ENCODE results near the gene RGS5.
A peak's percentile ranks its signal among the peaks of the same experiment; 100 is the strongest.

Gene RGS5

DNA sequence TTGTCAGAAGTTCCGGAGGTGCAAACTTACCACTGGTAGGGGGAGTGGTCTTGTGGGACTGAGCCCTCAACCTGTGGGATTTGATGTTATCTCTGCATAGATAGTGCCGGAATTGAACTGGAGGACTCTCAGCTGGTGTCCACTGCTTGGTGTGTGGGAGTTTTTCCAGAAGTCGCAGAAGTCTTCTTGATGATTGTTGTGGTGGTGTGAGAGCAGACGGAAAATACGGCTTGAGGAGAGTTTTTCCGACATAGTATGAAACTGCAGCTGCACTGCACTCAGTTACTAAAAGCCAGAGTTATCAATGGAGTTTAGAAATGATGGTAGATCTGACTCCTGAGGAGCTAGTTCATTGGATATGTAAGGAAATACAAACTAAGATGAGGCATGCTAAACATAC, 14.9 kb downstream of the RGS5 start:
- no peak for ATAC-seq

DNA sequence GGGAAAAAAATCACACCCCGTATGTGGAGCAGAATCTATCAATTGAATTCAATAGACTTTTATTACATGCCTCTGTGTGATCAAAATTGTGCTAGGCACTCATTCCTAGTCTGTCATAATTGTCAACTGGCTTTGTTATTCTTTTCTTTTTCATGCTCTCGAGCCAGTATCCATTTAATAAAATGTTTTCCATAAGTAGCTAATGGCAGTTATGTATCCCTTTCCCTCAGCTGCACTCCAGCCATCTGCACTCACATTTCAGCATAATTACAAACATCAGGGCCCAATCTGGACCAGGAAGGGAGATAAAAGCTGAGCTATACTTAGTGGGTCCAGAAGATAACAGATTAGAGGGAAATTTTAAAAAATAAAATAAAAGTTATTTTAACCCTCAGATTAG, 15.9 kb downstream of the RGS5 start:
- ATAC-seq, result peak; percentile 55
- TF ChIP-seq SNAI2 (CRISPR knock-in tag; IDR thresholded peaks at IDR 0.05) (0 out of 2 replicates have a peak, but pooled peaks have one; percentile 29), OSR1 (CRISPR knock-in tag; IDR thresholded peaks at IDR 0.05) (no peak), ZFP30 (CRISPR knock-in tag; IDR thresholded peaks at IDR 0.05) (no peak; the same call in 1 of the 2 replicates), ZC3H10 (CRISPR knock-in tag; IDR thresholded peaks at IDR 0.05) (no peak), ZNF8 (CRISPR knock-in tag; IDR thresholded peaks at IDR 0.05) (peak; percentile 43), RARB (CRISPR knock-in tag; IDR thresholded peaks at IDR 0.05) (no peak), ZNF70 (CRISPR knock-in tag; IDR thresholded peaks at IDR 0.05) (0 out of 2 replicates have a peak, but pooled peaks have one; percentile 1), TOX (CRISPR knock-in tag; IDR thresholded peaks at IDR 0.05; ENCODE audit: borderline replicate concordance) (no peak), GLIS3 (CRISPR knock-in tag; IDR thresholded peaks at IDR 0.05) (peak; percentile 61; the same call in 1 of the 2 replicates)
- TF ChIP-seq, protein P1, sequence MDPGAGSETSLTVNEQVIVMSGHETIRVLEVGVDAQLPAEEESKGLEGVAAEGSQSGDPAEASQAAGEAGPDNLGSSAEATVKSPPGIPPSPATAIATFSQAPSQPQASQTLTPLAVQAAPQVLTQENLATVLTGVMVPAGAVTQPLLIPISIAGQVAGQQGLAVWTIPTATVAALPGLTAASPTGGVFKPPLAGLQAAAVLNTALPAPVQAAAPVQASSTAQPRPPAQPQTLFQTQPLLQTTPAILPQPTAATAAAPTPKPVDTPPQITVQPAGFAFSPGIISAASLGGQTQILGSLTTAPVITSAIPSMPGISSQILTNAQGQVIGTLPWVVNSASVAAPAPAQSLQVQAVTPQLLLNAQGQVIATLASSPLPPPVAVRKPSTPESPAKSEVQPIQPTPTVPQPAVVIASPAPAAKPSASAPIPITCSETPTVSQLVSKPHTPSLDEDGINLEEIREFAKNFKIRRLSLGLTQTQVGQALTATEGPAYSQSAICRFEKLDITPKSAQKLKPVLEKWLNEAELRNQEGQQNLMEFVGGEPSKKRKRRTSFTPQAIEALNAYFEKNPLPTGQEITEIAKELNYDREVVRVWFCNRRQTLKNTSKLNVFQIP (CRISPR knock-in tag; IDR thresholded peaks at IDR 0.05; ENCODE audit: borderline replicate concordance, low read depth), result no peak
- TF ChIP-seq, protein P2, sequence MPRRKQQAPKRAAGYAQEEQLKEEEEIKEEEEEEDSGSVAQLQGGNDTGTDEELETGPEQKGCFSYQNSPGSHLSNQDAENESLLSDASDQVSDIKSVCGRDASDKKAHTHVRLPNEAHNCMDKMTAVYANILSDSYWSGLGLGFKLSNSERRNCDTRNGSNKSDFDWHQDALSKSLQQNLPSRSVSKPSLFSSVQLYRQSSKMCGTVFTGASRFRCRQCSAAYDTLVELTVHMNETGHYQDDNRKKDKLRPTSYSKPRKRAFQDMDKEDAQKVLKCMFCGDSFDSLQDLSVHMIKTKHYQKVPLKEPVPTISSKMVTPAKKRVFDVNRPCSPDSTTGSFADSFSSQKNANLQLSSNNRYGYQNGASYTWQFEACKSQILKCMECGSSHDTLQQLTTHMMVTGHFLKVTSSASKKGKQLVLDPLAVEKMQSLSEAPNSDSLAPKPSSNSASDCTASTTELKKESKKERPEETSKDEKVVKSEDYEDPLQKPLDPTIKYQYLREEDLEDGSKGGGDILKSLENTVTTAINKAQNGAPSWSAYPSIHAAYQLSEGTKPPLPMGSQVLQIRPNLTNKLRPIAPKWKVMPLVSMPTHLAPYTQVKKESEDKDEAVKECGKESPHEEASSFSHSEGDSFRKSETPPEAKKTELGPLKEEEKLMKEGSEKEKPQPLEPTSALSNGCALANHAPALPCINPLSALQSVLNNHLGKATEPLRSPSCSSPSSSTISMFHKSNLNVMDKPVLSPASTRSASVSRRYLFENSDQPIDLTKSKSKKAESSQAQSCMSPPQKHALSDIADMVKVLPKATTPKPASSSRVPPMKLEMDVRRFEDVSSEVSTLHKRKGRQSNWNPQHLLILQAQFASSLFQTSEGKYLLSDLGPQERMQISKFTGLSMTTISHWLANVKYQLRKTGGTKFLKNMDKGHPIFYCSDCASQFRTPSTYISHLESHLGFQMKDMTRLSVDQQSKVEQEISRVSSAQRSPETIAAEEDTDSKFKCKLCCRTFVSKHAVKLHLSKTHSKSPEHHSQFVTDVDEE (CRISPR knock-in tag; IDR thresholded peaks at IDR 0.05), result peak; percentile 80
- TF ChIP-seq, protein P3, sequence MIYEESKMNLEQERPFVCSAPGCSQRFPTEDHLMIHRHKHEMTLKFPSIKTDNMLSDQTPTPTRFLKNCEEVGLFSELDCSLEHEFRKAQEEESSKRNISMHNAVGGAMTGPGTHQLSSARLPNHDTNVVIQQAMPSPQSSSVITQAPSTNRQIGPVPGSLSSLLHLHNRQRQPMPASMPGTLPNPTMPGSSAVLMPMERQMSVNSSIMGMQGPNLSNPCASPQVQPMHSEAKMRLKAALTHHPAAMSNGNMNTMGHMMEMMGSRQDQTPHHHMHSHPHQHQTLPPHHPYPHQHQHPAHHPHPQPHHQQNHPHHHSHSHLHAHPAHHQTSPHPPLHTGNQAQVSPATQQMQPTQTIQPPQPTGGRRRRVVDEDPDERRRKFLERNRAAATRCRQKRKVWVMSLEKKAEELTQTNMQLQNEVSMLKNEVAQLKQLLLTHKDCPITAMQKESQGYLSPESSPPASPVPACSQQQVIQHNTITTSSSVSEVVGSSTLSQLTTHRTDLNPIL (CRISPR knock-in tag; IDR thresholded peaks at IDR 0.05; ENCODE audit: low read depth), result peak; percentile 22; the same call in 1 of the 2 replicates

More for the DNA sequence above, 14.9 kb downstream of the RGS5 start:
- TF ChIP-seq ZFP3 (CRISPR knock-in tag; IDR thresholded peaks at IDR 0.05) (no peak), ZNF70 (CRISPR knock-in tag; IDR thresholded peaks at IDR 0.05) (no peak), GLIS3 (CRISPR knock-in tag; IDR thresholded peaks at IDR 0.05) (no peak), TCF4 (CRISPR knock-in tag; IDR thresholded peaks at IDR 0.05; ENCODE audit: borderline replicate concordance) (no peak), ZFP30 (CRISPR knock-in tag; IDR thresholded peaks at IDR 0.05) (no peak), RARB (CRISPR knock-in tag; IDR thresholded peaks at IDR 0.05) (no peak), PPARA (CRISPR knock-in tag; IDR thresholded peaks at IDR 0.05; ENCODE audit: borderline replicate concordance) (no peak), BACH2 (CRISPR knock-in tag; IDR thresholded peaks at IDR 0.05; ENCODE audit: borderline replicate concordance) (no peak), ESRRG (CRISPR knock-in tag; IDR thresholded peaks at IDR 0.05) (no peak), ISL1 (CRISPR knock-in tag; IDR thresholded peaks at IDR 0.05) (no peak), ARNTL (CRISPR knock-in tag; IDR thresholded peaks at IDR 0.05; ENCODE audit: borderline replicate concordance, low read depth) (no peak), OSR1 (CRISPR knock-in tag; IDR thresholded peaks at IDR 0.05) (no peak), ZC3H10 (CRISPR knock-in tag; IDR thresholded peaks at IDR 0.05) (no peak), CSDC2 (CRISPR knock-in tag; IDR thresholded peaks at IDR 0.05) (no peak)
- TF ChIP-seq, protein P3 (CRISPR knock-in tag; IDR thresholded peaks at IDR 0.05; ENCODE audit: low read depth), result no peak
- TF ChIP-seq, protein P1 (CRISPR knock-in tag; IDR thresholded peaks at IDR 0.05; ENCODE audit: borderline replicate concordance, low read depth), result no peak
- TF ChIP-seq, protein P4, sequence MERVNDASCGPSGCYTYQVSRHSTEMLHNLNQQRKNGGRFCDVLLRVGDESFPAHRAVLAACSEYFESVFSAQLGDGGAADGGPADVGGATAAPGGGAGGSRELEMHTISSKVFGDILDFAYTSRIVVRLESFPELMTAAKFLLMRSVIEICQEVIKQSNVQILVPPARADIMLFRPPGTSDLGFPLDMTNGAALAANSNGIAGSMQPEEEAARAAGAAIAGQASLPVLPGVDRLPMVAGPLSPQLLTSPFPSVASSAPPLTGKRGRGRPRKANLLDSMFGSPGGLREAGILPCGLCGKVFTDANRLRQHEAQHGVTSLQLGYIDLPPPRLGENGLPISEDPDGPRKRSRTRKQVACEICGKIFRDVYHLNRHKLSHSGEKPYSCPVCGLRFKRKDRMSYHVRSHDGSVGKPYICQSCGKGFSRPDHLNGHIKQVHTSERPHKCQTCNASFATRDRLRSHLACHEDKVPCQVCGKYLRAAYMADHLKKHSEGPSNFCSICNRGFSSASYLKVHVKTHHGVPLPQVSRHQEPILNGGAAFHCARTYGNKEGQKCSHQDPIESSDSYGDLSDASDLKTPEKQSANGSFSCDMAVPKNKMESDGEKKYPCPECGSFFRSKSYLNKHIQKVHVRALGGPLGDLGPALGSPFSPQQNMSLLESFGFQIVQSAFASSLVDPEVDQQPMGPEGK (CRISPR knock-in tag; IDR thresholded peaks at IDR 0.05; ENCODE audit: borderline replicate concordance), result no peak
- TF ChIP-seq, protein P2 (CRISPR knock-in tag; IDR thresholded peaks at IDR 0.05), result no peak
- TF ChIP-seq, protein P5, sequence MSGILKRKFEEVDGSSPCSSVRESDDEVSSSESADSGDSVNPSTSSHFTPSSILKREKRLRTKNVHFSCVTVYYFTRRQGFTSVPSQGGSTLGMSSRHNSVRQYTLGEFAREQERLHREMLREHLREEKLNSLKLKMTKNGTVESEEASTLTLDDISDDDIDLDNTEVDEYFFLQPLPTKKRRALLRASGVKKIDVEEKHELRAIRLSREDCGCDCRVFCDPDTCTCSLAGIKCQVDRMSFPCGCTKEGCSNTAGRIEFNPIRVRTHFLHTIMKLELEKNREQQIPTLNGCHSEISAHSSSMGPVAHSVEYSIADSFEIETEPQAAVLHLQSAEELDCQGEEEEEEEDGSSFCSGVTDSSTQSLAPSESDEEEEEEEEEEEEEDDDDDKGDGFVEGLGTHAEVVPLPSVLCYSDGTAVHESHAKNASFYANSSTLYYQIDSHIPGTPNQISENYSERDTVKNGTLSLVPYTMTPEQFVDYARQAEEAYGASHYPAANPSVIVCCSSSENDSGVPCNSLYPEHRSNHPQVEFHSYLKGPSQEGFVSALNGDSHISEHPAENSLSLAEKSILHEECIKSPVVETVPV (CRISPR knock-in tag; IDR thresholded peaks at IDR 0.05), result no peak

Measured in SK-N-SH treated with all-trans-retinoic acid at 6 μM for 48 hours (cell line).